ENCODE measurements around the gene CDK10.

CDK10 gene

DNA sequence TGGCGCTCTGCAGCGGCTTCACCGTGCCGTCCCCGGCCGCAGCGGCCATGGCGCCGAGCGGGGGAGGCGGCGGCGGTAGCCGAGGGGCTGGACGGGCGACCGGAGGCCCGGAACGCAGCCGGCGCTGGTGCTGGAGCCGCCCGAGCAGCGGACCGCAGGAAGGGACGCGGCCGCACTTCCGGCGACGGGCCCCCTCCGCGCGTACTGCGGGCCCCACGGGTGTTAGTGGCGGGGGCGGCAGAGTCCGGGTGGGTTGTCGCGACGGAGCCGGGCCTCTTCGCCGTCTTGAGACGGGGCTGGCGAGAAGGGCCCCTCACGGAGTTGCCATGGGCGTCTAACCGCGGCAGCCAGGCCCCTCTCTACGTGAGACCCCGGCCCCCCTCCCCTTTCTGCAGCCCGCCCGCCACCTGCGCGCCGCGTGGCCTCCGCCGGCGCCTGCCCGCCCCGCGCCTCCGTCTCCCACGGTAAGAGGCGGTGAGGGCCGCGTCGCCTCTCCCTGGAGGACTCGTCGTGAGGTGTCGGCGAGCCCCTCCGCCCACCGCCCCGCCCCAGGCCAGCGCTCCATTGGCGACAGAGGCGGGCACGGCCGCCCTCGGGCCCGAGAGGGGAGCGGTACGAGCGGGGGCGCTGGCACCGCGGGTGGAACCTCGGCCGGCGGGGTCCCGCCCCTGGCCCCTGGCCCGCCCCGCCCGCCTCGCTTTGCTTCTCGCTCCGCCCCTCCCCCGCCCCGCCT is 34.5 kb downstream of the CDK10 start, which contains the start of the genes VPS9D1 and ZNF276:
Gene VPS9D1 (minus strand): TSS at position 86 of the 733 bp plus-strand sequence. CDS start 37 bp downstream, at position 49.
Gene ZNF276 (plus strand): TSS at position 725 of the 733 bp plus-strand sequence. CDS start 104 bp downstream, outside the sequence.
- Histone ChIP-seq H3K27me3 (ENCODE audit: control insufficient read depth, insufficient read depth, low read length) (no peaks in the 10 kb centered on the region), H3K27ac (peak within 1 kb of the TSS; percentile 86), H3K4me2 (ENCODE audit: low read length) (peak within 1 kb of the TSS; percentile 90), H3K9ac (peak within 1 kb of the TSS; percentile 64), H2AFZ (peak within 1 kb of the TSS; percentile 86), H3K9me3 (ENCODE audit: control insufficient read depth, low read length) (no peaks in the 10 kb centered on the region), H3K4me1 (no peaks in the 10 kb centered on the region), H3K4me3 (ENCODE audit: low read depth, low read length) (peak within 1 kb of the TSS; percentile 78), H3K79me2 (peaks cover 21% of the 10 kb centered on the region), H3K36me3 (ENCODE audit: control insufficient read depth, insufficient read depth, low read length) (no peaks in the 10 kb centered on the region)
- no peak for TF ChIP-seq CTCF (IDR thresholded peaks at IDR 0.05)

GRCh38 chr16:89721546-89722391 is 35.3 kb downstream of the CDK10 start:
- peak overlapping the region; percentile 78 for H3K4me3 ChIP-seq (ENCODE audit: low read depth, low read length)
- H3K79me2 ChIP-seq: peaks cover 21% of the 10 kb centered on the region
- H3K4me2 ChIP-seq (ENCODE audit: low read length): peak overlapping the region; percentile 90
- H3K36me3 ChIP-seq (ENCODE audit: control insufficient read depth, insufficient read depth, low read length): no peaks in the 10 kb centered on the region
- H3K4me1 ChIP-seq: no peaks in the 10 kb centered on the region
- H3K27ac ChIP-seq: peak overlapping the region; percentile 86
- peak overlapping the region; percentile 86 for H2AFZ ChIP-seq
- H3K9me3 ChIP-seq (ENCODE audit: control insufficient read depth, low read length): no peaks in the 10 kb centered on the region
- no peak overlapping the region for H3K9ac ChIP-seq
- TF ChIP-seq CTCF (IDR thresholded peaks at IDR 0.05): no peak
- no peaks in the 10 kb centered on the region for H3K27me3 ChIP-seq (ENCODE audit: control insufficient read depth, insufficient read depth, low read length)

- peak overlapping the region; percentile 65 for H3K27ac ChIP-seq
- peak overlapping the region; percentile 78 for H3K4me3 ChIP-seq (ENCODE audit: low read depth, low read length)
- H3K9me3 ChIP-seq (ENCODE audit: control insufficient read depth, low read length): no peaks in the 10 kb centered on the region
- no peaks in the 10 kb centered on the region for H3K27me3 ChIP-seq (ENCODE audit: control insufficient read depth, insufficient read depth, low read length)
- peak overlapping the region; percentile 57 for H2AFZ ChIP-seq
- no peak for TF ChIP-seq CTCF (IDR thresholded peaks at IDR 0.05)
- H3K79me2 ChIP-seq: peaks cover 21% of the 10 kb centered on the region
- no peak overlapping the region for H3K9ac ChIP-seq
- no peaks in the 10 kb centered on the region for H3K36me3 ChIP-seq (ENCODE audit: control insufficient read depth, insufficient read depth, low read length)
- no peaks in the 10 kb centered on the region for H3K4me1 ChIP-seq
- peak overlapping the region; percentile 90 for H3K4me2 ChIP-seq (ENCODE audit: low read length)
Observed at GRCh38 chr16:89722392-89723278, 36.1 kb downstream of the CDK10 start.

DNA sequence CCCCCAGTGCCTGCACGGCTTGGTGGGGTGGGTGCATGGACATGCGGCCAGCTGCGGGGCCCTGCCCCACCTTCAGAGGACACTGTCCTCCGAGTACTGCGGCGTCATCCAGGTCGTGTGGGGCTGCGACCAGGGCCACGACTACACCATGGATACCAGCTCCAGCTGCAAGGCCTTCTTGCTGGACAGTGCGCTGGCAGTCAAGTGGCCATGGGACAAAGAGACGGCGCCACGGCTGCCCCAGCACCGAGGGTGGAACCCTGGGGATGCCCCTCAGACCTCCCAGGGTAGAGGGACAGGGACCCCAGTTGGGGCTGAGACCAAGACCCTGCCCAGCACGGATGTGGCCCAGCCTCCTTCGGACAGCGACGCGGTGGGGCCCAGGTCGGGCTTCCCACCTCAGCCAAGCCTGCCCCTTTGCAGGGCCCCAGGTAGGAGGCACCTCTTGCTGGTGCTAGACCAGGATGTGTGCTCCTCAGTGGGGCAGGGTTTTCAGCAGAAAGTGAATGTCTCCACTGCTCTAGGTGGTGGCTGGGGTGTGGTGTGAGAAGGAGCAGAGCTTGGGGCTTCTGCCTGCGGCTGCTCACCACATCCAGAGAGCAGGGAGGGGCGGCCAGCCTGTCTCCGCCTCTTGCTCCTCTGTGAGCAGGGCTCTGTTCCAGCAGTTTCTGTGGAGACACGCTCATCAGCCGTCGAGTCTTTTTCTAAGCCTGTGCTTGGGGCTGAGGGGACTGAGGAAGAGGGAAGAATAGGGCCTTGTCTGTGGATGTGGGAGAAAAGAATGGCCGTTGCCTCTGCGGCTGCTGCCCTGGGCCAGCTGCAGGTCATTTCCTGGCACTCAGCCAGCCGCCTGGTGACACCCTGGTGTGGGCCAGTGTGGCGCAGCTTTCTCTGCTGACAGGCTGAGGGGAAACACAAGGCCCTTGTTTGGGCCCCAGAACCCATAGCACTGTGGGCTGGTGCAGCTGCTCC is 37.1 kb downstream of the CDK10 start:
- Histone ChIP-seq H2AFZ (no peak overlapping the region), H3K9me3 (ENCODE audit: control insufficient read depth, low read length) (no peaks in the 10 kb centered on the region), H3K27me3 (ENCODE audit: control insufficient read depth, insufficient read depth, low read length) (no peaks in the 10 kb centered on the region), H3K36me3 (ENCODE audit: control insufficient read depth, insufficient read depth, low read length) (no peaks in the 10 kb centered on the region), H3K4me1 (no peaks in the 10 kb centered on the region), H3K4me2 (ENCODE audit: low read length) (no peak overlapping the region), H3K9ac (no peak overlapping the region), H3K27ac (no peak overlapping the region), H3K79me2 (peaks cover 13% of the 10 kb centered on the region), H3K4me3 (ENCODE audit: low read depth, low read length) (no peak overlapping the region)
- no peak for TF ChIP-seq CTCF (IDR thresholded peaks at IDR 0.05)

All from parathyroid adenoma (tissue), 2 donors.